HG03432 (cell line): ENCODE measurements around the gene LRP2.
"Not testable (repeated sequence)": the region's sequence is repeated elsewhere in the genome, so short reads cannot be mapped to it uniquely, and the experiment has no call there.

ENCODE experiments used
- ATAC-seq: cut with Tn5 transposase; IDR thresholded peaks from one replicate; pipeline ENCODE4 v1.9.1; 2021; ENCODE audit warnings: mild to moderate bottlenecking, moderate library complexity; ENCODE audit not compliant: unreplicated experiment

LRP2 gene

DNA sequence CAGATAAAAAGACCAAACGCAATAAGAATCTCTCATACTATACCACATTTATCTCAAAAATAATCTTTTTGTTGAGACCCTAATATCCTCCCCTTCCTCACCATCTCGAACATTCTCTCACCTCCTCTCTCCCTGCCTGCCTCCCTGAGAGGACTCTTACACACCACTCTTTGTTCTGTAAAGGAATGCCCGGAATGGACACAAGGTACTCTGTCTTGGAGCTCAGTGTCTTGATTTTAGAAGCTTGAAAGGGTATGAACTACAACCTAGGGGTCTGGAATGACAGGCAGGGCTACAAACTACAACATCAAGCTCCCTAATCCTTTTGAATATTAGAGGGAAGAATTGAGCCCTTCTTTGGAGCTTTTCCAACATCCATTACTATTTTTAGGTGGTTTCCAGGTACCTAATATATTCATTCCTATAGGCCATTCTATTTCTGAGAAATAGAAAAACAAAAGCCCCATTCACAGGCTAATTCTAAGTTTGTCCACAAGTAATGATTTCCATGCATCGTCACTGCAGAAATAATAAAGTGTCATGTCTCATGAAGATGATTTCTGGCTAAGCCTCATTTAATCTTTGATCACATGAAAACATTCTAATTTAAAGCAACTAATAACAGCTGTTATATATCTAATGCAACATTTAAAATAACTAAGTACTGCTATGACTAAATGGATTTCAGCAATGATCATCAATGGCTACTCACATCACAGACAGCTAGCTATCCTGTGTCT, 60.6 kb downstream of the LRP2 start:
- ATAC-seq: no peak

DNA sequence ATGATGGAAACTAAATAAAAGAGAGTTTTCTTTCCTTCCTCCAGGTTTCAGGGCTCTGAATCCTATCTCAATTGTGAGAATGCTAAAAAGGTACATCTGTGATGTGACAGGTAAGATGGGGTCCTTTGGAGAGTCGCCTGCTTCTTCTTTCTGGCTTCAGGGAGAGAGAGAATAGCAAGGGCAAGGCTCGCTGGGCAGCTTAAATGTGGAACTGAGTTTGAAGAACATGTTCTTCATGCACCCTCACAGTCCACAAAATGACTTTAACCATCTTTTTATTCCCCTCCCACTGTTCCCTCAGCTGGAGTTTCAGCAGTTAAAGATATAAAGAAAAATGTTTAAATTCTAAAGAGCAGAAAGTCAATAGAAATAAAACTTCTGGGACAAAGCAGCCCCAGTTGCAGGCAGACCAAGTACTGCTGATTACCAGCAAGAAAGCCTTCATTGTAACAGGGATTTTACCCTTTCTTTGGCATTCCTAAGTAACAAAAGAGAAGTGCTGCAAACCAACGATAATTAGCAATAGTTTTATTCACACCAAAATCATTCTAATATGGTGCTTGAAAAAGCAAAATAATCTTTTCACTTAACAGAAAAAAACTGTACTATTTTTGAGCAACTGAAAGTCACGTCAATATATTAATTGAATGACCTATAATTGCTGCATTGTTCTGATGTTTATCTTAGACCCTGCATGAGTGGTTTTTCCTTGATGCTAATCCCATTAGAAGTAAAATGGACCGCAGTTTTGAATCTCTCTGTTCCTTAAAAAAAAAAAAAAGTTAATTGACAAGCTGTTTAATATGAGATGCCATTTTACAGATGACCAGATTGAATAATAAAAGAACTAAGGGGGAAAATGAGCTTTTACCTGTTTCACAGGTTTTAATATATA, 61.5 kb downstream of the LRP2 start:
- ATAC-seq: no peak

DNA sequence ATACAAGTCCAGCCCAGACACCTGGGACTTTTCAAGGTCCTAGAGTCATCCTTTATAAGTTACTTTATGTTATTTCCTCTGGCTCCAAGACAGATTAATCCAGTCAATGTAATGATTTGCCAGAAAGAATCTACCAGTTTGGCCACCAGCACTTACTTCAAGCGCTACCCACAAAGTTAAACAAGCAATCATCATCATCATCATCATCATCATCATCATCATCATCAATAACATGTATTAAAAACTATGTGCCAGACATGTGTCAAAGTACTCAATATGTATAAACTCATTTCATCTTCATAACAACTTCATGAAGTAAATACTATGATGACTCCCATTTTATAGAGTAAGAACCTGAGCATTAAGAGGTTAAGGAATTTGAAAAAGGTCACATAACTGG, 64.3 kb downstream of the LRP2 start:
- no peak for ATAC-seq

GRCh38 chr2:169294001-169294675, 68.2 kb downstream of the LRP2 start:
- no peak for ATAC-seq

DNA sequence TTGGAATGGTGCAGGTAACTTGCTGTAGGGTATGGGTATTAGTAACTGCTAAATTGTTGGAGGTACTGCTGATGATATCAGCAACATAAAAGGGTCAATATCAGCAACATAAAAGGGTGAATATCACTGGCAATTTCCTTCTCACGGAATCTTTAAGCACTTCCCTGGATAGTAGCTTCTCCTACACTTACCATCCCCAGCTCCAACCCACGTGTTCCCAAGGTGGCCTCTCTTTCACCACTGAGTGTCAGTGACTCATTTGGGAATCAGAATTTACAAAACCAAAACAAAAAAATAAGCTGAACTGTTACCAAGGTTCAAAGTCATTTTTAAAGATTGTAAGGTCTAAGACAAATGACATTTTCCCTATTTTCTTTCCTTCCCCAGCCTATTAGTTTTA, 70.8 kb downstream of the LRP2 start:
- ATAC-seq: no peak

- ATAC-seq: no peak
Measured at GRCh38 chr2:169290433-169290832, 71.9 kb downstream of the LRP2 start.

DNA sequence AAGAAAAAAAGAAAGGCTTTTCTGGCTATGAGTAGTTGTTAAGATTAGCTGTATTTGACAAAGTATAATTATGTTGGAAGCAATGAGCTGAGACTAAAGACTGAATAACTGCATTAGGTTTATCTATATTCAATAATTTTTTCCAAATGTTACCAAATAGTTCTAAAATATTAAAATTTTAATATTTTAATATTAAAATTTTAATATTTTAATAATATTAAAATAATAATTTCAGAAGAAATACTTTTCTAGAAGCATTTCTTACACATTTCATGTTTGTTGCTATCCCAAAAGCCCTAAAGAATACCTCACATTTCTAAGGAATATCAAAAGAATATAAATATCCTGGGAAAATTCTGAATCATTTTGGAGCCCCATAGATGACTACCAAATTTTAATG, 74.7 kb downstream of the LRP2 start:
- no peak for ATAC-seq

GRCh38 chr2:169286624-169287231, 75.6 kb downstream of the LRP2 start:
- ATAC-seq: no peak

DNA sequence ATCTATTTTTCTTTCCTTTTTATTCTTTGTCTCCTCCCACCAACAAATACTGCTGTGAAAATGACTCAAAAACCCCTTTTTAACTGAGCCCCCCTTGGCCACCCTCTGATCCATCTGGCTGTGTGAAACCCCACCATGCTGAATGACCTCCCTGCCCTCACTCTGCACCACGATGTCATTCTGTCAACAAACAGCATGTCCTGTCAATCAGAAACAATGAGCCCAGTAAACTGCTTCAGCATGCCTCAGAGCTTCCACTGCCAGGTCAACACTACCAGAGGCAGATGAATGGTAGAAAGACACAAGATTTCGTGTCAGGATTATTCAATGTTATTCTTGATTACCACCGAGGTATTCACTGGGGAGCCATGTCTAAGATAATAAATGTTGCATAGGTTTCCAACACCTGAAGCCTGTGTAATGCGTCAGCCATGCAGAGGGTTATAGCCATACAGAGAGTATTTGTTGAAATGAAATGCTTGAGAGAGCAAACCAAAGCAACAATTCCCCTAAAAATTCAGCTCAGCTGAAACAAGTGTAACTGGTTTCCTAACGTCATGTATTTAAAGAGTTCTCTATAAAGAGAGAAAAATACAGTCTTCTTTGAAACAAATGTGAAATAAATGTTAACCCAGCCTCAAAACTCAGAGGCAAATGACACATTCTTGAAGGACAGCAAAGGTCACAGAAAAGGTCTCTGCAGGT, 76.7 kb downstream of the LRP2 start:
- no peak for ATAC-seq

DNA sequence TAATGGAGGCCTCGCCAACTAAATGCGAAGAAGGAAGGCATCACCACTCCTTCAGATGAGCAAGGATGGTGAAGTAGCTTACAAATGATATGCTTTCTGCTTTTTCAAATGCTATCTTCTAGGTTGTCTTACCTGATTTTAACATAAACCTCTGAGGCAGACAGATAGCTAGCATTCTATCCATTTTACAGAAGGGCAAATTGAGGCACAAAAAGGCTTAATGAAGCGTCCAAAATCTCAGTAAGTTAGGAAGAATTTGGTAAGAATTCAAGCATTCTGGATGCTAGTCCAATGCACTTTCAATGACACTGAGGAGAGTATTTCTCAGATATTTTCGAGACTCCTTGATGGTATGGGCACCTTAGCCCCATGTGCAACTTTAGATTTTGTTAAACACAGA, 81.8 kb downstream of the LRP2 start:
- ATAC-seq: no peak

GRCh38 chr2:169275696-169276444, 86.5 kb downstream of the LRP2 start:
- ATAC-seq: no peak

- no peak for ATAC-seq
Measured at GRCh38 chr2:169272010-169272409, 90.3 kb downstream of the LRP2 start.

DNA sequence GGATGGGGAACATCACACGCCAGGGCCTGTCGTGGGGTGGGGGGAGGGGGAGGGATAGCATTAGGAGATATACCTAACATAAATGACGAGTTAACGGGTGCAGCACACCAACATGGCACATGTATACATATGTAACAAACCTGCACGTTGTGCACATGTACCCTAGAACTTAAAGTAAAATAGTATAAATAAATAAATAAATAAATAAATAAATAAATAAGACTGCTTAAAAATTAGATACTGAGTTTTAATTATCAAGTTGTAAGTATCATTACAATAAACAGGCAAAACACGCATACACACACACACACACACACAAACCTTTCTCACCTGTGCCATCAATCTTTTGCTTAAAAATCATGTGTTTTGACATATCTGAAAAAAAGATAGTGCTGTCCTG, 91.8 kb downstream of the LRP2 start:
- ATAC-seq: not testable (repeated sequence)

- ATAC-seq: no peak
Measured at GRCh38 chr2:169265591-169265990, 96.7 kb downstream of the LRP2 start.

DNA sequence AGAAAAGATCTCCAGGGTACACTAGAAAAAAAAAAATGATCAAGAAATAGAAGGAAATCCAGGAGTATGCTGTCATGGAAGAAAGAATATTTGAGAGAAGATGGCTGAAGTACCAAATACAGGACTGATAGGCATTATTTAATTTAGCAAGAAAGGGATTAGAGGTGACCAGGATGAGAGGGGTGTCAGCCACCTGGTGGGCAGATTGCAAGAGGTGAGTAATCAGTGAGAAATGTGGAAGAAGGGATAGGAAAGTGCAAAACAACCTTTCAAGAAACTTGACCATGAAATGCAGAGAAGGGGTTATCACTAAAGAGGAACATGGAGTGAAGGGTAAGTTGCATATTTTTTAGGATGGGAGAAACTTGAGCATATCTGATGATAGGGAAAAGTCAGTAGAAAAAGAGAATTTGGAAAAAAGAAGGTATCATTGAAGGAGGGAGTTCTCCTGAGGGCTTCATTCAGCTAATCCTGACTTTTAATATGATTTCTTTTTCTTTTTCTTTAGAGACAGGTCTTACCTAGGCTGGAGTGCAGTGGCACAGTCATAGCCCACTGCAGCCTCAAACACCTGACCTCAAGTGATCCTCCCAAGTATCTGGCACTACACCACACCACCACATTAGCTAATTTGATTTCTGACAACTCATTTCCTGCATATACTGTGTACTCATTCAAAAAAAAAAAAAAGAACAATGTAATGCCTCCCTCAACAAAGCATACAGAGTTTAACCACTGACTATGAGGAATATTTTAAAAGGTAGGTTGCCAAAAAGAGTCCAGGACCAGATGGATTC, 101.3 kb downstream of the LRP2 start:
- no peak for ATAC-seq

DNA sequence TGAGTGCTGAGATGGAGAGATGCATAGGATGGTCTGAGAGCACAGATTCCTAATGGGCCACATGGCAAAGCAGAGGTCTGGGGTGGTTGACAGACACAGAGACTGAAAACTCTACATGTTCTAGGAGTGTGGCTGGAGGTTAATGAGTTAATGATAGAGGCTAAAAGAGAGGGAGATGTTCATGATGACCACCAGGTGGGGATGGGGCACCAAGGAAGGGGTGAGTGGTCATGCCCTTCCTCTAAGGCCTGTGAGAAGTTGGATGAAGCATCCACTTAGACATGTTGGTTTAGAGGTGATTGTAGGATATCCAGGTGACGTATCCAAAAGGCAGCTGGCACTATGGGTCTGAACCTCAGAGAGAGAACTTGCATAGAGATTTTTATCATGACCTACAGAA, 102.1 kb downstream of the LRP2 start:
- no peak for ATAC-seq

DNA sequence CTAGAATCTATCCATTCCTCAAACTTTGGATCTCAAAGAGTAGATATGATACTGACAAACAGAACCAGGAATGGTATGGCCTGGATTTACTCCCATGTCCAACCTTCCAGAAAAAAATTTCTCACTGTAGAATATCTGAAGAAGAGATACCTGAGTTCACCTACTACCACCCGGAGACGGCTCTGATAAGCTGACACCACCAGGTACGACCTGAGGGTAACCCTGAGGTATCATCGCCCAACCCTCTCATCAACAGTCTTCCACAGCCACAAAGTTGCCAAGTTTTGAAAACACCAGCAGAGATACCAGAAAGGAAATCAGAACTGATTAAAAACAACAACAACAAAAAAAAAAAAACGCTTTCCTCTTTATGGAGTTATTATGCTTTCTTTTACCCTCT, 102.9 kb downstream of the LRP2 start:
- ATAC-seq: no peak

DNA sequence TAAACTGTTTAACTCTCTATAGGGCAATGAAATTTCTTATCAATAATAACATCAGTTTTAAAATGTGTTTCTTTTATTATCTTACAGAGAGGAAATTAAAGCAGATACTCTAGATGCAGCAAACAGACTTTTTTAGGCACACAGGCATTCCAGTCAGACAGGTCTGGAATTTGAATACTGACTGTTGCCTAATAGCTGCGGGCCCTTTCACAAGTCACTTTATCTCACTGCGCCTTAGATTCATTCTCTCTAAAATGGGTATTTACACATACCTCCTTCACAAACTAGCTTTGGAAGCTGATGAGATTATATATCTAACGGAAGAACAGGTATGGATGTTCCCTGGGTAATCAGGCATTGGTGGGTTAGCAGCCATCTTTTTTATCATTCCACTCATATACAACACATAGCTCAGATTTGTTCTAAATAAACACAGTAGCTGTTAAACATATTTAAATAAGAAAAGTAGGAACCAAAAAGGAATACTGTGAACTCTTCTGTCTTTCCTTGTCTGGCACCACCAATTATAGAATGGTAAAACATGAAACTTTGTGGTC, 104.2 kb downstream of the LRP2 start:
- no peak for ATAC-seq

DNA sequence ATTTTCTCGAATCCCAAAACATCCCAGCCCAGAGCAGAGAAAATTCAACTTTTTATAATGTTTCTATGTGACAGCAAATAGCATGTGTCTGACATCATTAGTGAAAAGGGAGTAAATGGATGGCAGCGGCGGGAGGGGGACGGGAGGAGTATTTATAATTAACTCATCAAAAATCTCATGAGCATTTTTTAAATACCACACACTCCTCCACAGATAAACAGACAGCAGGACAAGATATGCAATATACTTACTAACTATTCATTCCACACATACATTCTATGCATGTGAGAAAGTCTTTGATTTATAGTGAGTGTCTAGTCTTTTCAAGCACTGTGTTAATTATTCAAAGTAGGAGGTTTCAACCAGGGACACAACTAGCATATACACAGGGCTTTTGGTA, 107.6 kb downstream of the LRP2 start:
- no peak for ATAC-seq
